Measurements from ENCODE around the gene LYG1. TPM values are rescaled to one million over a fixed set of nuclear protein-coding genes. Genes with fewer than 3 reads are reported as not detected.

LYG1 gene
- total RNA-seq, 6 experiments from 2014 or later, result 0.23 to 0.70 (median 0.27) TPM; not detected in 1

GRCh38 chr2:99259465-99259864 is 41.5 kb downstream of the LYG1 start:
- no peaks in the 10 kb centered on the region for H3K4me1 Mint-ChIP-seq (ENCODE audit: low read depth)
- no peak for TF ChIP-seq CTCF (IDR thresholded peaks at IDR 0.05)
- no peaks in the 10 kb centered on the region for H3K36me3 Mint-ChIP-seq (ENCODE audit: low read depth)
- H3K9me3 Mint-ChIP-seq, result no peaks in the 10 kb centered on the region
- H3K27me3 Mint-ChIP-seq (ENCODE audit: insufficient read depth), result peaks cover 2% of the 10 kb centered on the region
- no peak overlapping the region for H3K4me3 Mint-ChIP-seq
- H3K27ac Mint-ChIP-seq, result no peak overlapping the region
- DNase-seq, result no peak

GRCh38 chr2:99256677-99257076 is 44.3 kb downstream of the LYG1 start:
- H3K9me3 Mint-ChIP-seq, result no peaks in the 10 kb centered on the region
- H3K4me1 Mint-ChIP-seq (ENCODE audit: low read depth), result no peaks in the 10 kb centered on the region
- DNase-seq, result no peak
- no peaks in the 10 kb centered on the region for H3K36me3 Mint-ChIP-seq (ENCODE audit: low read depth)
- peaks cover 2% of the 10 kb centered on the region for H3K27me3 Mint-ChIP-seq (ENCODE audit: insufficient read depth)
- no peak for TF ChIP-seq CTCF (IDR thresholded peaks at IDR 0.05)
- H3K27ac Mint-ChIP-seq, result no peak overlapping the region
- H3K4me3 Mint-ChIP-seq, result no peak overlapping the region

GRCh38 chr2:99255491-99256318 is 45.3 kb downstream of the LYG1 start, which contains the start of gene LYG2:
Gene LYG2, minus strand, starts transcription at chr2:99255666. Its CDS starts 1,406 bp downstream, at chr2:99254260.
- H3K4me3 Mint-ChIP-seq, result no peak within 1 kb of the TSS
- H3K9me3 Mint-ChIP-seq, result no peaks in the 10 kb centered on the region
- no peak within 1 kb of the TSS for H3K27ac Mint-ChIP-seq
- peaks cover 2% of the 10 kb centered on the region for H3K27me3 Mint-ChIP-seq (ENCODE audit: insufficient read depth)
- no peak for DNase-seq
- no peak for TF ChIP-seq CTCF (IDR thresholded peaks at IDR 0.05)
- no peaks in the 10 kb centered on the region for H3K36me3 Mint-ChIP-seq (ENCODE audit: low read depth)
- no peaks in the 10 kb centered on the region for H3K4me1 Mint-ChIP-seq (ENCODE audit: low read depth)

GRCh38 chr2:99249951-99250350 is 51.0 kb downstream of the LYG1 start:
- Mint-ChIP-seq H3K4me1 (ENCODE audit: low read depth) (no peaks in the 10 kb centered on the region), H3K36me3 (ENCODE audit: low read depth) (no peaks in the 10 kb centered on the region), H3K27ac (no peak overlapping the region), H3K4me3 (no peak overlapping the region), H3K27me3 (ENCODE audit: insufficient read depth) (peaks cover 1% of the 10 kb centered on the region), H3K9me3 (no peaks in the 10 kb centered on the region)
- TF ChIP-seq CTCF (IDR thresholded peaks at IDR 0.05), result no peak
- no peak for DNase-seq

GRCh38 chr2:99242151-99242550 is 58.8 kb downstream of the LYG1 start:
- no peak overlapping the region for H3K27ac Mint-ChIP-seq
- H3K4me3 Mint-ChIP-seq, result no peak overlapping the region
- H3K9me3 Mint-ChIP-seq, result no peaks in the 10 kb centered on the region
- no peak for DNase-seq
- no peaks in the 10 kb centered on the region for H3K36me3 Mint-ChIP-seq (ENCODE audit: low read depth)
- no peak for TF ChIP-seq CTCF (IDR thresholded peaks at IDR 0.05)
- no peaks in the 10 kb centered on the region for H3K4me1 Mint-ChIP-seq (ENCODE audit: low read depth)
- H3K27me3 Mint-ChIP-seq (ENCODE audit: insufficient read depth), result no peaks in the 10 kb centered on the region

All from HFFc6 (cell line).